OCI-LY3 (cell line): ENCODE measurements around the gene WFIKKN2.

Source experiments
- H2AFZ ChIP-seq: fragments of 200-600, 300-600 bp; shearing (Covaris generic); 2 replicates; pipeline ENCODE4 v1.6.0; 2014; ENCODE audit warnings: antibody characterized with exemption, low read depth, low read length
- H3K27ac ChIP-seq: fragments of 200-600, 300-600 bp; sonication (generic); 2 replicates; pipeline ENCODE4 v1.5.1; 2014; ENCODE audit warnings: mild to moderate bottlenecking, low read length, moderate library complexity, mixed read lengths
- H3K27me3 ChIP-seq: fragments of 200-600, 300-600 bp; sonication (generic); 2 replicates; pipeline ENCODE4 v1.6.1; 2014; ENCODE audit warnings: low read depth, low read length, mixed read lengths
- H3K36me3 ChIP-seq: fragments of 200-600, 300-600 bp; sonication (generic); replicated peaks from 2 replicates; pipeline ENCODE3; 2014; ENCODE audit warnings: low read depth, low read length, mixed read lengths
- H3K4me1 ChIP-seq: fragments of 300-600, 200-600 bp; sonication (generic); 2 replicates; pipeline ENCODE4 v1.6.1; 2014; ENCODE audit warnings: low read length, mixed read lengths
- H3K4me2 ChIP-seq: fragments of 200-600, 300-600 bp; sonication (generic); 2 replicates; pipeline ENCODE4 v1.6.1; 2014; ENCODE audit warnings: low read length, mixed read lengths
- H3K4me3 ChIP-seq: fragments of 300-600, 200-600 bp; sonication (generic); 2 replicates; pipeline ENCODE4 v1.5.1; 2014; ENCODE audit warnings: antibody characterized with exemption, mild to moderate bottlenecking, low read length, moderate library complexity
- H3K79me2 ChIP-seq: fragments of 300-600, 200-600 bp; shearing (Covaris generic); 2 replicates; pipeline ENCODE4 v1.6.1; 2014; ENCODE audit warnings: mild to moderate bottlenecking, low read length, mixed read lengths
- H3K9ac ChIP-seq: fragments of 300-600, 200-600 bp; shearing (Covaris generic); 2 replicates; pipeline ENCODE4 v1.6.0; 2014; ENCODE audit warnings: mild to moderate bottlenecking, low read length, moderate library complexity
- H3K9me3 ChIP-seq: fragments of 200-600, 300-600 bp; shearing (Covaris generic); 2 replicates; pipeline ENCODE4 v1.6.1; 2014; ENCODE audit warnings: low read length, mixed read lengths; ENCODE audit not compliant: insufficient read depth
- H4K20me1 ChIP-seq: fragments of 200-600, 300-600 bp; sonication (generic); 2 replicates; pipeline ENCODE4 v1.6.1; 2016; ENCODE audit warnings: low read length, mixed read lengths; ENCODE audit not compliant: insufficient read depth
- CTCF ChIP-seq: fragments of 200-600, 300-600 bp; sonication (generic); IDR thresholded peaks from 2 replicates; pipeline ENCODE4 v1.5.1; 2014; ENCODE audit warnings: antibody characterized with exemption, low read length, low read depth
- EZH2phosphoT487 ChIP-seq: fragments of 200-600 bp; shearing (Covaris generic); IDR thresholded peaks from 2 replicates; pipeline ENCODE4 v1.6.1; 2018; ENCODE audit warnings: antibody characterized with exemption, mixed run types, low read depth

Gene WFIKKN2

GRCh38 chr17:50832267-50832863 lies 3.0 kb upstream of the WFIKKN2 start:
- no peak overlapping the region for H3K4me3 ChIP-seq
- H3K4me1 ChIP-seq = no peaks in the 10 kb centered on the region
- H2AFZ ChIP-seq = no peak overlapping the region
- no peak overlapping the region for H3K9ac ChIP-seq
- H3K27ac ChIP-seq = no peak overlapping the region
- no peaks in the 10 kb centered on the region for H3K36me3 ChIP-seq
- H3K9me3 ChIP-seq = no peaks in the 10 kb centered on the region
- H3K4me2 ChIP-seq = no peak overlapping the region
- TF ChIP-seq CTCF = no peak
- TF ChIP-seq EZH2phosphoT487 = no peak
- H4K20me1 ChIP-seq = no peaks in the 10 kb centered on the region
- H3K79me2 ChIP-seq = no peaks in the 10 kb centered on the region
- H3K27me3 ChIP-seq = no peaks in the 10 kb centered on the region

- Histone ChIP-seq H4K20me1 (no peaks in the 10 kb centered on the region), H3K4me3 (no peak overlapping the region), H3K79me2 (no peaks in the 10 kb centered on the region), H3K4me1 (no peaks in the 10 kb centered on the region), H3K4me2 (no peak overlapping the region), H3K36me3 (no peaks in the 10 kb centered on the region), H3K9ac (no peak overlapping the region), H3K27me3 (no peaks in the 10 kb centered on the region), H3K27ac (no peak overlapping the region), H3K9me3 (no peaks in the 10 kb centered on the region), H2AFZ (no peak overlapping the region)
- TF ChIP-seq EZH2phosphoT487 (no peak), CTCF (no peak)
Observed at GRCh38 chr17:50832864-50833381, 2.5 kb upstream of the WFIKKN2 start.

- Histone ChIP-seq H3K4me3 (no peak overlapping the region), H3K9me3 (no peaks in the 10 kb centered on the region), H3K27ac (no peak overlapping the region), H3K27me3 (no peaks in the 10 kb centered on the region), H3K9ac (no peak overlapping the region), H3K4me2 (no peak overlapping the region), H3K79me2 (no peaks in the 10 kb centered on the region), H3K36me3 (no peaks in the 10 kb centered on the region), H3K4me1 (no peaks in the 10 kb centered on the region), H4K20me1 (no peaks in the 10 kb centered on the region), H2AFZ (no peak overlapping the region)
- no peak for TF ChIP-seq CTCF
- TF ChIP-seq EZH2phosphoT487 = no peak
Observed at GRCh38 chr17:50833510-50834428, 1.6 kb upstream of the WFIKKN2 start.
